ENCODE results near the gene UNK. TPM values are rescaled to one million over a fixed set of nuclear protein-coding genes. Genes with fewer than 3 reads are reported as not detected.

UNK gene
- total and polyA plus RNA-seq, 2 of the 13 experiments (the other 11 are each of a cell fraction or from before 2014, with no cell fraction given), result 31.6 to 33.0 TPM

DNA sequence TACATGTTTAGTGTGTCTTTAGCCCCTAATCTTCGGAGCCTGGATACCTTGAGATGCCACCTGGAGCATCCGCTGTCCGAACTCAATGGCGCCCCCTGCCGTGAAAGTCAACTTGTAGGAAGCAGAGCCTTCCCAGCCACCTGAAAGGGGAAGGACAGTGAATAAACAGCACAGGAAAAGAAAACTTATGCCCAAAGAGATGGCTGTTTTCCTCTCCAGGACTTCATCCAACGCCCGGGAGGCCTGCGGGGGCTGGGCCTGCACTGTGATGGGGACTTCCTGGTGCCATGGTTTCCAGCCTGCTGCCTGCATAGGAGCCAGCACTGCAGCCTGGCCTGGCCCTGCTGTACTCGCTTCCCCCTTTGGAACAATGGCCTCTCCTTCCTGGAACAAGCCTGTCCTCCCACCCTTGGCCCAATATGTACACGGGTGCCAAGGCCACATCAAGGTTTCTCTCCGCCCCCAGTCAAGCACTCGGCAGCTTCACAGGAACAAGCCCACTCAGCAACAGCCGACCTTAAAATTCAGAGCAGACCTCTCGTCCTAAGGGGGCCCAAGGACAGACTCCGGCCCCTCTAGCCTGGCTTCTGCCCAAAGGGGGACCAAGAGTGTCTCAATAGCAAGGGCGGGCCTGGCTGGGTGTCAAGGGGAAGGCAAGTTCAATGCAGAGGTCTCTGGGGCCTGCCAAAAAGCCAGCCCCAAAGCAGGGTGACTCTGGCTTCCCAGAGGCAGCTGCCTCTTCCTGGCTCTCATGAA, 64.1 kb downstream of the UNK start (continued):
- TF ChIP-seq NCOR1 (IDR thresholded peaks at IDR 0.05; ENCODE audit: borderline replicate concordance, low read length), result no peak
- TF ChIP-seq DPF2 (CRISPR knock-in tag; IDR thresholded peaks at IDR 0.05; ENCODE audit: borderline replicate concordance, low read depth), result no peak
- TF ChIP-seq ZSCAN5A (CRISPR knock-in tag; IDR thresholded peaks at IDR 0.05; ENCODE audit: borderline replicate concordance), result no peak
- TF ChIP-seq MEF2D (CRISPR knock-in tag; IDR thresholded peaks at IDR 0.05), result no peak
- TF ChIP-seq EZH2 (conservative IDR thresholded peaks at IDR 0.05; ENCODE audit: low read depth, low read length), result no peak
- peak; percentile 47; the same call in 1 of the 2 replicates for TF ChIP-seq ELF3 (CRISPR knock-in tag; IDR thresholded peaks at IDR 0.05)
- TF ChIP-seq, protein P1, sequence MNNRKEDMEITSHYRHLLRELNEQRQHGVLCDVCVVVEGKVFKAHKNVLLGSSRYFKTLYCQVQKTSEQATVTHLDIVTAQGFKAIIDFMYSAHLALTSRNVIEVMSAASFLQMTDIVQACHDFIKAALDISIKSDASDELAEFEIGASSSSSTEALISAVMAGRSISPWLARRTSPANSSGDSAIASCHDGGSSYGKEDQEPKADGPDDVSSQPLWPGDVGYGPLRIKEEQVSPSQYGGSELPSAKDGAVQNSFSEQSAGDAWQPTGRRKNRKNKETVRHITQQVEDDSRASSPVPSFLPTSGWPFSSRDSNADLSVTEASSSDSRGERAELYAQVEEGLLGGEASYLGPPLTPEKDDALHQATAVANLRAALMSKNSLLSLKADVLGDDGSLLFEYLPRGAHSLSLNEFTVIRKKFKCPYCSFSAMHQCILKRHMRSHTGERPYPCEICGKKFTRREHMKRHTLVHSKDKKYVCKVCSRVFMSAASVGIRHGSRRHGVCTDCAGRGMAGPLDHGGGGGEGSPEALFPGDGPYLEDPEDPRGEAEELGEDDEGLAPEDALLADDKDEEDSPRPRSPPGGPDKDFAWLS (CRISPR knock-in tag; IDR thresholded peaks at IDR 0.05; ENCODE audit: borderline replicate concordance), result no peak
- no peak for TF ChIP-seq KAT2B (IDR thresholded peaks at IDR 0.05; ENCODE audit: borderline replicate concordance, low read depth, low read length)
- peak; percentile 46; the same call in 1 of the 2 replicates for TF ChIP-seq ZNF414 (CRISPR knock-in tag; IDR thresholded peaks at IDR 0.05)
- TF ChIP-seq EED (CRISPR knock-in tag; IDR thresholded peaks at IDR 0.05), result no peak
- no peak for TF ChIP-seq TBX2 (CRISPR knock-in tag; IDR thresholded peaks at IDR 0.05; ENCODE audit: borderline replicate concordance)
- TF ChIP-seq ZNF749 (CRISPR knock-in tag; IDR thresholded peaks at IDR 0.05; ENCODE audit: borderline replicate concordance), result no peak
- TF ChIP-seq ZBTB7B (CRISPR knock-in tag; IDR thresholded peaks at IDR 0.05), result peak; percentile 82
- no peak for TF ChIP-seq HBP1 (CRISPR knock-in tag; IDR thresholded peaks at IDR 0.05; ENCODE audit: low read depth)
- 0 out of 2 replicates have a peak, but pooled peaks have one; percentile 16 for TF ChIP-seq BCL6 (CRISPR knock-in tag; IDR thresholded peaks at IDR 0.05)
- no peak for TF ChIP-seq POLR2AphosphoS5 (IDR thresholded peaks at IDR 0.05; ENCODE audit: low read depth, low read length)
- 0 out of 2 replicates have a peak, but pooled peaks have one; percentile 20 for TF ChIP-seq ATF2 (CRISPR knock-in tag; IDR thresholded peaks at IDR 0.05)

Data from HepG2 (cell line).